ENCODE results near the gene AANAT. TPM values are rescaled to one million over a fixed set of nuclear protein-coding genes. Genes with fewer than 3 reads are reported as not detected.

The AANAT gene
- total RNA-seq, 2 experiments from 2014 or later = 0.16 TPM; not detected in 1

GRCh38 chr17:76444518-76445311 is 22.7 kb upstream of the AANAT start:
- DNase-seq (no peak), ATAC-seq (no peak)
- H3K36me3 Mint-ChIP-seq (ENCODE audit: low read depth) = peaks cover 7% of the 10 kb centered on the region
- POLR2A ChIA-PET = interaction anchor here (0.6 kb wide), 2 partner anchors 24 to 110 kb away, joined by 4 to 5 read pairs; no protein-coding TSS in a partner anchor
- H3K27ac Mint-ChIP-seq = peak overlapping the region; percentile 33
- H3K27me3 Mint-ChIP-seq = no peaks in the 10 kb centered on the region
- no peak overlapping the region for H3K4me3 Mint-ChIP-seq
- H3K4me1 Mint-ChIP-seq = peaks cover 73% of the 10 kb centered on the region
- no peaks in the 10 kb centered on the region for H3K9me3 Mint-ChIP-seq (ENCODE audit: low read depth)
- intact Hi-C loops (cut with DNase I, micrococcal nuclease) = no loop called here
- CTCF ChIA-PET = interaction anchor here (0.5 to 1.7 kb wide), 8 partner anchors 9 to 380 kb away, joined by 3 to 7 read pairs (median 4); no protein-coding TSS in a partner anchor

DNA sequence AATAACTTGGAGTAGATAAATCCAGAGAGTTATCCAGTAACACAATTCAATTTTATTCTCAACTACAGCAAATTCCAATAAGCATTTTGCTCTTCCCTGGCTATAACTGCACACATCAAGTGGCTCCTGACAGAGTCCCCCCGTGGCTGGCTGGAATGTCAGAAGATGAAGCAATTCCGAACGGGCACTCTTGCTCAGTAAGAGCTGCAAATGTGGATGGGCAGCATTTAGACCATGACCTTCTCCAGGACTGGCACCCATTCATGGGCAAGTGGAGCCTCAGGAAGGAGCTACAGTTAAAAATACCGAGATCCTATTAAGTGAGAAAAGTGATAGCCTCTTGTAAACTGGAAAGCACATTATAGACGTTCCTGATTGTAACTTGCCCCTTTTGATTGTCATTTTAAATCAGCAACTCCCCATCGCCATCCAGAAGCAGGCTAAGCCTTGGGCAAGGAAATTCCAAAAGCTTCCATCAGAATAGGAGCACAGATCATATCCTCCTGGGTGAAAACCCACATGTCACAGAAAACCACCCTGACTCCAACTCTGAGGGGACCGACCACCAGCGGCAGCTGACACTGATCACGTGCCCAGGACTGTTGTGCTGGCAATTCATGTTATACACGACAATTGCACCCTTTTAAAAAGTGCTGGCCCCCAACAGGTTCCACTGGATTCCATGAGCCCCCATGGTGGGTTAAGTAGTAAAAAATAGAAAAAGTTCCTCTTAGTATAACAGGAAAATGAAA is 21.5 kb upstream of the AANAT start:
- Mint-ChIP-seq H3K4me3 (no peak overlapping the region), H3K27me3 (no peaks in the 10 kb centered on the region), H3K4me1 (peaks cover 80% of the 10 kb centered on the region), H3K36me3 (ENCODE audit: low read depth) (peaks cover 7% of the 10 kb centered on the region), H3K27ac (peak overlapping the region; percentile 12), H3K9me3 (ENCODE audit: low read depth) (no peaks in the 10 kb centered on the region)
- intact Hi-C loops (cut with DNase I, micrococcal nuclease) = no loop called here
- POLR2A ChIA-PET = no interaction called here
- ATAC-seq = no peak
- DNase-seq = no peak
- CTCF ChIA-PET = interaction anchor here (0.7 to 1.7 kb wide), 5 partner anchors 10 to 37 kb away, joined by 3 to 5 read pairs (median 5); no protein-coding TSS in a partner anchor

- DNase-seq = peak; percentile 37
- ATAC-seq = peak; percentile 75
- Mint-ChIP-seq H3K27me3 (no peaks in the 10 kb centered on the region), H3K36me3 (ENCODE audit: low read depth) (peaks cover 7% of the 10 kb centered on the region), H3K4me3 (no peak overlapping the region), H3K27ac (peak overlapping the region; percentile 39), H3K4me1 (peaks cover 84% of the 10 kb centered on the region), H3K9me3 (ENCODE audit: low read depth) (no peaks in the 10 kb centered on the region)
- POLR2A ChIA-PET = no interaction called here
- intact Hi-C loops (cut with DNase I, micrococcal nuclease) = no loop called here
- CTCF ChIA-PET = interaction anchor here (0.7 to 1.7 kb wide), 2 partner anchors 13 to 15 kb away, joined by 3 to 5 read pairs; no protein-coding TSS in a partner anchor
These were observed 20.8 kb upstream of the AANAT start for GRCh38 chr17:76446449-76447231.

DNA sequence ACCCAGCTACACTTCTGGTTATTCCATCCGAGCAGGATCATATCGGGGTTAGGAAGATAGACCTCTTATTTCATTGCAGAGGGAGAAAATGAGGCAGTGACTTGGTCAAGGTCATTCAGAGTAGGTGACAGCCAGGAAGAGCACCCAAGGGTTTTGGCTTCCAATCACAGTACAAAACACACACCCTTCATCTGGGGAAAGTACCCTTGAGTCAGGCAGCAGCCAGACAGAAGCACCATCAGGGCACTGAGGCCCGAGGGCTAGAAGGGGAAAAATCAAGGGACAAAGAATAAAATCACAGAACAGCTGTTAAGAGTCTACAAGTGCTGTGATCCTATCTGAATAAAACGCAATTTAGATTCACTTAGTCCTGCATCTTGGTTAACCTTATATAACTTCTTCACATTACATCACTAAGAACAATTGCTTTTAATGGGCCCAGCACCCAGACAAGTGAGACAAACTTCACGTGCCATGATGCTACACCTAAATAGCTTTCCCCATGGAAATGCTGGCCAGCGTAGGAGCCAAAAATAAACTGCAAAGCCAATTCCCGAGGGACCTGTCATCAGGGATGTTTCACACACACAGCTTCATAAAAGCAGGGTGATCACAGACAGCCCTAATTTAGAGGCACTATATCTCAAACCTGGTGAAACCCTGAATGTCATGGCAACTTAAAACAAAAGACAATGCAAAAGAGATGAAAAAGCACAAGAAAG is 19.3 kb upstream of the AANAT start:
- intact Hi-C loops (cut with DNase I, micrococcal nuclease) = no loop called here
- no peaks in the 10 kb centered on the region for H3K9me3 Mint-ChIP-seq (ENCODE audit: low read depth)
- H3K4me3 Mint-ChIP-seq = peak overlapping the region; percentile 5
- DNase-seq (peak; percentile 51), ATAC-seq (peak; percentile 74)
- ChIA-PET POLR2A (interaction anchor here (0.7 kb wide), 1 partner anchor 246 kb away, joined by 3 read pairs; no protein-coding TSS in a partner anchor), CTCF (interaction anchor here (1.1 kb wide), 2 partner anchors 13 to 40 kb away, joined by 3 to 4 read pairs; no protein-coding TSS in a partner anchor)
- peaks cover 7% of the 10 kb centered on the region for H3K36me3 Mint-ChIP-seq (ENCODE audit: low read depth)
- peak overlapping the region; percentile 21 for H3K27ac Mint-ChIP-seq
- H3K4me1 Mint-ChIP-seq = peaks cover 81% of the 10 kb centered on the region
- no peaks in the 10 kb centered on the region for H3K27me3 Mint-ChIP-seq

- ChIA-PET POLR2A (interaction anchor here (0.6 to 0.7 kb wide), 2 partner anchors 60 to 247 kb away, joined by 3 to 6 read pairs; no protein-coding TSS in a partner anchor), CTCF (interaction anchor here (1.5 to 1.6 kb wide), 2 partner anchors 10 to 65 kb away, joined by 4 read pairs; partner anchors contain the start of gene SPHK1)
- Mint-ChIP-seq H3K4me1 (peaks cover 72% of the 10 kb centered on the region), H3K27ac (no peak overlapping the region), H3K4me3 (no peak overlapping the region), H3K27me3 (no peaks in the 10 kb centered on the region), H3K36me3 (ENCODE audit: low read depth) (peaks cover 7% of the 10 kb centered on the region), H3K9me3 (ENCODE audit: low read depth) (no peaks in the 10 kb centered on the region)
- DNase-seq (no peak), ATAC-seq (no peak)
- intact Hi-C loops (cut with DNase I, micrococcal nuclease) = no loop called here
These were observed 18.3 kb upstream of the AANAT start for GRCh38 chr17:76449126-76449525.

DNA sequence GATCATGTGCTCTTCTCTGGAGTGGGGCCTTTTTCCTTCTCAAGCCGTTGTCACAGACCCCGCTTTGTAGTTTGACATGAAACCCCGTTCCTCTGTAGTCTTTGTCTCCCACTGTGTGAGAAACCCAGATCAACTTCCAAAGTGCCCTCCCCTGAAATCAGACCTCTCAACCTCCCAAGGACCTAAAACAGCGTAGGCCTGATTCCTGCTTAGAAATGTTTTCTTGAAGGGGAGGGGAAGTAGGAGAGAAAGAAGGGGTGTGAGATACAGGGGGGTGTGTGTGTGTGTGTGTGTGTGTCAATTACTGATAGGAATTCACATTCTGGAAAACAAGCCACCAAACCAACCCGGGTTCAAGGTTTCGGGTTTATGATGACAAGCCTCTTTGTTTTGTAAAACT is 15.9 kb upstream of the AANAT start:
- ChIA-PET CTCF (interaction anchor here (1.3 to 2.2 kb wide), 3 partner anchors 41 to 48 kb away, joined by 3 to 9 read pairs (median 5); no protein-coding TSS in a partner anchor), POLR2A (no interaction called here)
- DNase-seq (no peak), ATAC-seq (no peak)
- Mint-ChIP-seq H3K27ac (peak overlapping the region; percentile 42), H3K9me3 (ENCODE audit: low read depth) (no peaks in the 10 kb centered on the region), H3K36me3 (ENCODE audit: low read depth) (peaks cover 2% of the 10 kb centered on the region), H3K27me3 (no peaks in the 10 kb centered on the region), H3K4me3 (peak overlapping the region; percentile 84), H3K4me1 (peaks cover 49% of the 10 kb centered on the region)
- intact Hi-C loops (cut with DNase I, micrococcal nuclease) = loop anchor here (5.0 to 10.0 kb wide), 3 partner anchors 44 to 833 kb away; no protein-coding TSS in a partner anchor

DNA sequence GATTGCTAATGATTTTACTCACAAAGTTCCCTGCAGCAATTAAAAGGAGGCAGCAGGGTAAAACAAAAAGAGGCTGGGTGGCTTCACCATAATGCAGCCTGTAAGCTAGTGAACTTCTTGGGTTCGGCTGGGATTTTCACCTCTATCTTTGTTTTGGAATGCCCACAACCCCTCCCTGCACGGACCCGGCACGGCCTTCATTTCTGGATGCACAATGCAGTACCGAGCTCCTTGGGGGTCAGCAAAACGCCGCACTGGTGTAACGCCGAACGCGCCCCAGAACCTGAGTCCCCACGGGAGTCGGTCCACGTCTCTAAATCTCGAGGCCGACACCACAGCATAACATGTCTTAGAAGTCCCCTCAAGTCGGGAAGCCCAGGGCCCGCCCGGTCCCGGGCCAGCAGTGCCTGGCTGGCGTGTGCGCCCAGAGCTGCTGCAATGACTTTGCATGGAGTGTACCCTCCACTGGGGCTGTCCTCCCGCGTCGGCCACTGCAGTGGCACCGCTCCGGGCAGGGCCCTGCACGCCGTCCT is 15.2 kb upstream of the AANAT start:
- ChIA-PET POLR2A (no interaction called here), CTCF (interaction anchor here (0.7 to 2.2 kb wide), 3 partner anchors 42 to 105 kb away, joined by 3 to 9 read pairs (median 3); no protein-coding TSS in a partner anchor)
- intact Hi-C loops (cut with DNase I, micrococcal nuclease) = loop anchor here (2.0 to 10.0 kb wide), 6 partner anchors 43 to 833 kb away; partner anchors contain the start of genes SPHK1 (in 1 of the 2) and SRP68 (in 1 of the 2)
- ATAC-seq (peak; percentile 21), DNase-seq (no peak)
- H3K4me1 Mint-ChIP-seq = peaks cover 42% of the 10 kb centered on the region
- peak overlapping the region; percentile 55 for H3K27ac Mint-ChIP-seq
- no peaks in the 10 kb centered on the region for H3K9me3 Mint-ChIP-seq (ENCODE audit: low read depth)
- no peaks in the 10 kb centered on the region for H3K27me3 Mint-ChIP-seq
- peak overlapping the region; percentile 84 for H3K4me3 Mint-ChIP-seq
- peaks cover 2% of the 10 kb centered on the region for H3K36me3 Mint-ChIP-seq (ENCODE audit: low read depth)

DNA sequence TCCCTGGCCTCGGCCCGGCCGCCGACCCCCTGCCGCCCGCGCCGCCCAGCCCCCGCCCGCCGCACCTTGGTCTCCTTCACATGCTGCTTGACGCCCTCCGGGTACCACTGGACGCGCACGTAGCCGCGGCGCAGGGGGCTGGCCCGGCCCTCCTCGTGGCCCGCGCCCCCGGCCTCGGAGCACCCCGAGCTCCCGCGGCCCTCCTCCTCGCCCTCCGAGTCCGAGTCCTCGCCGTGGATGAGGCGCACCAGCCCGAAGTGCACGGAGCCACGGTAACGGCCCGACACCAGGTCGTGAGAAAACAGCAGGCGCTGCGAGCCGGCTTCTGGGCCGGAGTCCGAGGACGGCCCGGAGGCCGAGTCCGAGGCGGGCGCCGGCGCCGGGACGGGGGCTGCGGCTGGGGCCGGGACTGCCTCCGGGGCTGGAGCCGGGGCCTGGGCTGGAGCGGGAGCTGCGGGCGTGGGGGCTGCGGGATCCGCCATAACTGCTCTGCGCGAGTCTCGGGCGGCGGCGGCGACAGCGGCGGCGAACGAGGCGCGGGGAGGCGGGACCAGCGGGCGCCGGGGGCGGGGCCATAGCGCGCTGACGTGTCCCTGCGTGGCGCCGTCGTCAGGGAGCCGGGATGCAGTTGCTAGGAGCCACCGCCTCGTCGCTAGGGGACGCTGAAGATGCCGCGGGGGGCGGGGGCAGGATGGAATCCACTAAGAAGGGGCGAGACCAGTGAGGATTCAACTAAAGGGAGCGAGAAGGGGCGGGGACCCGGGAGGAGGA is 14.6 kb upstream of the AANAT start, which contains the start of gene UBE2O:
Gene UBE2O (minus strand): TSS at position 493 of the 771 bp plus-strand sequence. CDS start 11 bp downstream, at position 482.
- H3K9me3 Mint-ChIP-seq (ENCODE audit: low read depth) = no peaks in the 10 kb centered on the region
- ChIA-PET CTCF (interaction anchor here (0.6 to 2.2 kb wide), 12 partner anchors 14 to 537 kb away, joined by 3 to 9 read pairs (median 4); partner anchors contain the start of genes AANAT and SPHK1), POLR2A (interaction anchor here (0.6 kb wide), 1 partner anchor 679 kb away, joined by 3 read pairs; no protein-coding TSS in a partner anchor)
- no peaks in the 10 kb centered on the region for H3K27me3 Mint-ChIP-seq
- DNase-seq (peak; percentile 96), ATAC-seq (peak; percentile 96)
- peaks cover 36% of the 10 kb centered on the region for H3K4me1 Mint-ChIP-seq
- peak within 1 kb of the TSS; percentile 55 for H3K27ac Mint-ChIP-seq
- H3K36me3 Mint-ChIP-seq (ENCODE audit: low read depth) = peaks cover 2% of the 10 kb centered on the region
- intact Hi-C loops (cut with DNase I, micrococcal nuclease) = loop anchor here (1.0 to 10.0 kb wide), 13 partner anchors 44 to 832 kb away; partner anchors contain the start of genes JMJD6 (in 1 of the 2), METTL23 (in 1 of the 2), PRPSAP1 (in 1 of the 2) and RHBDF2 (in 1 of the 2)
- peak within 1 kb of the TSS; percentile 84 for H3K4me3 Mint-ChIP-seq

DNA sequence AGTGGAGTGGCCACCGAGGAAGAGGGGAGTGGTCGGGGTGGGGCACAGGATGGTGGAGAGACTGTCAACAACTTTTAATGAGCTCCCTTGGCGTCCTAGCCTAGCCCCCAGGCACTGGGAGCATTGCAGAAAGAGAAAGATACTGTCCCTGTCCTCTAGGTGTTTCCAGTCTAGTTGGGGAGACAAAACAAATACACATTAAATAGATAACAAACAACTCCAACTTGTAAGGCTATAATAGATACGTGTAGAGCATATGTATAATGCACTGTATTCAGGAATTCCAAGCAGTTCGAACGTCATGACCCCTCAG is 14.0 kb upstream of the AANAT start:
- DNase-seq (no peak), ATAC-seq (no peak)
- POLR2A ChIA-PET = interaction anchor here (0.6 kb wide), 1 partner anchor 680 kb away, joined by 3 read pairs; no protein-coding TSS in a partner anchor
- no peaks in the 10 kb centered on the region for H3K27me3 Mint-ChIP-seq
- H3K4me3 Mint-ChIP-seq = peak overlapping the region; percentile 84
- peaks cover 30% of the 10 kb centered on the region for H3K4me1 Mint-ChIP-seq
- peaks cover 2% of the 10 kb centered on the region for H3K36me3 Mint-ChIP-seq (ENCODE audit: low read depth)
- no peak overlapping the region for H3K27ac Mint-ChIP-seq
- CTCF ChIA-PET = interaction anchor here (0.6 to 2.2 kb wide), 13 partner anchors 9 to 536 kb away, joined by 3 to 9 read pairs (median 5); partner anchors contain the start of genes AANAT and SPHK1
- no peaks in the 10 kb centered on the region for H3K9me3 Mint-ChIP-seq (ENCODE audit: low read depth)
- intact Hi-C loops (cut with DNase I, micrococcal nuclease) = loop anchor here (1.0 to 10.0 kb wide), 13 partner anchors 45 to 831 kb away; partner anchors contain the start of genes JMJD6 (in 1 of the 2), METTL23 (in 1 of the 2), PRPSAP1 (in 1 of the 2) and RHBDF2 (in 1 of the 2)
